Cardiac muscle cell (in vitro differentiated cells and primary cell): ENCODE data around the gene AASS. TPM values are rescaled to one million over a fixed set of nuclear protein-coding genes. Genes with fewer than 3 reads are reported as not detected.
A peak's percentile ranks its signal among the peaks of the same experiment; 100 is the strongest.

ENCODE experiments used
- DNase-seq, 2 donors: peaks; one replicate each; pipeline versions ENCODE4 v3.0.0 to v3.0.0-alpha.2; 2010 to 2017; ENCODE audit warnings: low read depth in 1 of 2, low spot score in 1 of 2
- H3K27ac ChIP-seq: fragments of 200-600 bp; sonication (generic); 2 replicates; pipeline ENCODE4 v1.5.1; 2016
- H3K27me3 ChIP-seq: fragments of 200-600 bp; sonication (generic); 2 replicates; pipeline ENCODE4 v1.6.0; 2016; ENCODE audit warnings: control low read depth
- H3K36me3 ChIP-seq: fragments of 200-600 bp; sonication (generic); 2 replicates; pipeline ENCODE4 v1.5.1; 2016; ENCODE audit warnings: control low read depth
- H3K4me1 ChIP-seq: fragments of 200-600 bp; sonication (generic); 2 replicates; pipeline ENCODE4 v1.8.1; 2017; ENCODE audit warnings: low read depth, mild to moderate bottlenecking, mixed run types
- H3K4me3 ChIP-seq: fragments of 200-600 bp; sonication (generic); 2 replicates; pipeline ENCODE4 v1.5.1; 2016; ENCODE audit warnings: mild to moderate bottlenecking
- H3K9me3 ChIP-seq: fragments of 200-600 bp; sonication (generic); 2 replicates; pipeline ENCODE4 v1.5.1; 2017; ENCODE audit warnings: low read depth, mild to moderate bottlenecking, control low read depth
- CTCF ChIP-seq: IDR thresholded peaks from 2 replicates; pipeline ENCODE4 v1.5.1; 2012; ENCODE audit warnings: low read depth, mild to moderate bottlenecking, low read length
- polyA plus RNA-seq: library from polyadenylated mRNA; unstranded; fragments of >200 nt; fragmentation: Nextera tagmentation; extraction: Ambion mirVana; gene quantifications from 2 replicates; pipeline ENCODE4 v1.2.1, GENCODE V29; 2016
- total RNA-seq: library from RNA; depleted of rRNA; stranded (reverse); fragments of >200 nt; gene quantifications from 2 replicates; pipeline ENCODE4 v1.2.3, GENCODE V29; 2016

The AASS gene
- total and polyA plus RNA-seq, 2 experiments from 2014 or later, result 31.3 to 42.1 TPM

- no peak for TF ChIP-seq CTCF
- Histone ChIP-seq H3K9me3 (no peaks in the 10 kb centered on the region), H3K27ac (no peak overlapping the region), H3K4me1 (no peaks in the 10 kb centered on the region), H3K36me3 (peaks cover 11% of the 10 kb centered on the region), H3K4me3 (no peak overlapping the region), H3K27me3 (no peaks in the 10 kb centered on the region)
- no peak for DNase-seq
These were observed 41.0 kb downstream of the AASS start for GRCh38 chr7:122103064-122103463.

GRCh38 chr7:122100021-122100420 is 44.0 kb downstream of the AASS start:
- H3K27ac ChIP-seq, result no peak overlapping the region
- DNase-seq, result peak in 1 of 2 donors; percentile 9
- H3K27me3 ChIP-seq, result no peaks in the 10 kb centered on the region
- H3K4me3 ChIP-seq, result no peak overlapping the region
- peaks cover 16% of the 10 kb centered on the region for H3K36me3 ChIP-seq
- H3K9me3 ChIP-seq, result no peaks in the 10 kb centered on the region
- no peak for TF ChIP-seq CTCF
- H3K4me1 ChIP-seq, result no peaks in the 10 kb centered on the region

GRCh38 chr7:122095642-122096041 is 48.4 kb downstream of the AASS start:
- no peaks in the 10 kb centered on the region for H3K9me3 ChIP-seq
- no peak for DNase-seq
- H3K36me3 ChIP-seq, result peaks cover 17% of the 10 kb centered on the region
- no peak overlapping the region for H3K4me3 ChIP-seq
- TF ChIP-seq CTCF, result no peak
- H3K4me1 ChIP-seq, result no peaks in the 10 kb centered on the region
- no peaks in the 10 kb centered on the region for H3K27me3 ChIP-seq
- H3K27ac ChIP-seq, result no peak overlapping the region

GRCh38 chr7:122094549-122094948 is 49.5 kb downstream of the AASS start:
- H3K9me3 ChIP-seq, result no peaks in the 10 kb centered on the region
- H3K4me3 ChIP-seq, result no peak overlapping the region
- no peaks in the 10 kb centered on the region for H3K27me3 ChIP-seq
- H3K27ac ChIP-seq, result no peak overlapping the region
- H3K36me3 ChIP-seq, result peaks cover 16% of the 10 kb centered on the region
- DNase-seq, result no peak
- H3K4me1 ChIP-seq, result no peaks in the 10 kb centered on the region
- TF ChIP-seq CTCF, result no peak

GRCh38 chr7:122092964-122093797 is 50.9 kb downstream of the AASS start:
- Histone ChIP-seq H3K4me1 (no peaks in the 10 kb centered on the region), H3K9me3 (no peaks in the 10 kb centered on the region), H3K4me3 (no peak overlapping the region), H3K27ac (no peak overlapping the region), H3K27me3 (no peaks in the 10 kb centered on the region), H3K36me3 (peaks cover 16% of the 10 kb centered on the region)
- peak; percentile 94 for TF ChIP-seq CTCF
- DNase-seq, result peak; percentile 62 to 87
